ENCODE results near the gene MTHFD1. TPM values are rescaled to one million over a fixed set of nuclear protein-coding genes. Genes with fewer than 3 reads are reported as not detected.
A peak's percentile ranks its signal among the peaks of the same experiment; 100 is the strongest.

MTHFD1 gene
- total RNA-seq, 4 donors from 2014 or later, result 34.5 to 54.5 (median 38.6) TPM

GRCh38 chr14:64459405-64460136 is 71.4 kb downstream of the MTHFD1 start:
- Histone ChIP-seq H3K4me1 (peaks cover 0 to 3% (median 0%) of the 10 kb centered on the region in 3 donors), H3K9me3 (no peaks in the 10 kb centered on the region), H3K27ac (no peak overlapping the region), H3K36me3 (peaks cover 0 to 40% of the 10 kb centered on the region in 2 donors), H3K27me3 (no peaks in the 10 kb centered on the region), H3K4me3 (no peak overlapping the region)
- ATAC-seq, result no peak
- WGBS, 2 donors (ENCODE audit: low coverage in 1 of 2), result 65 to 82% methylated on average over 4 of the region's 4 CpGs
- TF ChIP-seq POLR2AphosphoS5 (IDR thresholded peaks at IDR 0.05) (no peak), POLR2A (IDR thresholded peaks at IDR 0.05) (no peak)

GRCh38 chr14:64461221-64461620 is 73.1 kb downstream of the MTHFD1 start:
- ATAC-seq, result no peak
- Histone ChIP-seq H3K27me3 (no peaks in the 10 kb centered on the region), H3K36me3 (peaks cover 0 to 23% of the 10 kb centered on the region in 2 donors), H3K9me3 (no peaks in the 10 kb centered on the region), H3K4me3 (no peak overlapping the region), H3K27ac (no peak overlapping the region), H3K4me1 (peaks cover 0 to 11% (median 0%) of the 10 kb centered on the region in 3 donors)
- no peak for TF ChIP-seq EP300 (IDR thresholded peaks at IDR 0.05)
- TF ChIP-seq POLR2AphosphoS5 (IDR thresholded peaks at IDR 0.05), result no peak
- TF ChIP-seq POLR2A (IDR thresholded peaks at IDR 0.05), result no peak
- no peak for TF ChIP-seq CTCF (IDR thresholded peaks at IDR 0.05)
- 60 to 100% methylated on average over 2 of the region's 3 CpGs for WGBS, 2 donors (ENCODE audit: low coverage in 1 of 2)

- no peak overlapping the region for H3K27ac ChIP-seq
- ATAC-seq, result no peak
- H3K36me3 ChIP-seq, result peaks cover 0 to 18% of the 10 kb centered on the region in 2 donors
- H3K27me3 ChIP-seq, result no peaks in the 10 kb centered on the region
- WGBS, 2 donors (ENCODE audit: low coverage in 1 of 2), result 88 to 93% methylated on average over 2 of the region's 2 CpGs
- no peak for TF ChIP-seq POLR2AphosphoS5 (IDR thresholded peaks at IDR 0.05)
- no peak for TF ChIP-seq EP300 (IDR thresholded peaks at IDR 0.05)
- H3K4me1 ChIP-seq, result peaks cover 0 to 16% (median 0%) of the 10 kb centered on the region in 3 donors
- H3K9me3 ChIP-seq, result no peaks in the 10 kb centered on the region
- no peak overlapping the region for H3K4me3 ChIP-seq
Measured at GRCh38 chr14:64463195-64463594, 75.0 kb downstream of the MTHFD1 start.

- no peak overlapping the region for H3K4me3 ChIP-seq
- TF ChIP-seq CTCF (IDR thresholded peaks at IDR 0.05) (no peak), POLR2A (IDR thresholded peaks at IDR 0.05) (no peak), POLR2AphosphoS5 (IDR thresholded peaks at IDR 0.05) (no peak), EP300 (IDR thresholded peaks at IDR 0.05) (no peak)
- H3K27me3 ChIP-seq, result no peaks in the 10 kb centered on the region
- H3K4me1 ChIP-seq, result peaks cover 0 to 16% (median 0%) of the 10 kb centered on the region in 3 donors
- H3K9me3 ChIP-seq, result no peaks in the 10 kb centered on the region
- 94 to 96% methylated on average over 6 of the region's 6 CpGs for WGBS, 2 donors (ENCODE audit: low coverage in 1 of 2)
- peaks cover 0 to 16% of the 10 kb centered on the region in 2 donors for H3K36me3 ChIP-seq
- no peak overlapping the region for H3K27ac ChIP-seq
- no peak for ATAC-seq
Measured at GRCh38 chr14:64463873-64464272, 75.7 kb downstream of the MTHFD1 start.

- ATAC-seq, result no peak
Measured at GRCh38 chr14:64464651-64465050, 76.5 kb downstream of the MTHFD1 start.

More at GRCh38 chr14:64464651-64465050, 76.5 kb downstream of the MTHFD1 start:
- WGBS, 2 donors (ENCODE audit: low coverage in 1 of 2), result 19% methylated on average over 6 of the region's 6 CpGs
- no peaks in the 10 kb centered on the region for H3K9me3 ChIP-seq
- H3K36me3 ChIP-seq, result peaks cover 0 to 16% of the 10 kb centered on the region in 2 donors
- H3K4me3 ChIP-seq, result peak overlapping the region; percentile 65 to 70
- TF ChIP-seq POLR2A (IDR thresholded peaks at IDR 0.05), result no peak
- no peak for TF ChIP-seq POLR2AphosphoS5 (IDR thresholded peaks at IDR 0.05)
- no peak for TF ChIP-seq EP300 (IDR thresholded peaks at IDR 0.05)
- no peak for TF ChIP-seq CTCF (IDR thresholded peaks at IDR 0.05)
- no peaks in the 10 kb centered on the region for H3K27me3 ChIP-seq
- H3K4me1 ChIP-seq, result peaks cover 0 to 16% (median 0%) of the 10 kb centered on the region in 3 donors
- H3K27ac ChIP-seq, result peak overlapping the region in 2 of 4 donors; percentile 81 to 84

Measured in gastroesophageal sphincter (tissue), 4 donors.